ENCODE measurements around the gene FCGR2B.
"Not testable (repeated sequence)": the region's sequence is repeated elsewhere in the genome, so short reads cannot be mapped to it uniquely, and the experiment has no call there.

DNA sequence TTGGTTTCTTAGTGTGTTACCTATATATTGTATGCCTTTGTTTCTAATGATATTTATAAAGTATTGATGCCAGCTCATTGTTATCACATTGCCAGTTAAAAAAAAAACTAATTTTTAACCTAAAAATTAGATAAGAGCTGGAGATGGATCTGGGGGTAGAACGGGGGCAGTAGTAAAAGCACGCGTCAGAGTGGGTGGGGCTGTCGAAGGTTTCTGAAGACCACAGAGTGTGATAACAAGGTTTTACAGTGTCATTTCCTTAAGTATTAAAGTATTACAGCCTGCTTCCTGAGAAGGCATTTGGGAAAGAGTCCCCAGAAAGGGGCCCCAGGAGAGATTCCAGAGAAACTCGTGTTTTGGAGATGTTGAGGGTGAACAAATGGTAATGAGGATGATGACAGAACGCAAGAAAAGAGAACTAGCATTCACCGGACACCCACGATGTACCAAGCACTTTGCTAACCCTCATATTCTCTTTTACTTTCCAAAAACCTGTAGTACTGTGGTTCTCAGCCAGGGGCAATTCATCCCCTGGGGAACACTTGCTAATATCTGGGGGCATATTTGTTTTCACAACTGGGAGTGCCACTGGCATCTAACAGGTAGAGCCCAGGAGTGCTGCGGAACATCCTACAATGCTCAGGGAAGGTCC, 1.2 kb upstream of the FCGR2B start:
- TF ChIP-seq, protein P1, sequence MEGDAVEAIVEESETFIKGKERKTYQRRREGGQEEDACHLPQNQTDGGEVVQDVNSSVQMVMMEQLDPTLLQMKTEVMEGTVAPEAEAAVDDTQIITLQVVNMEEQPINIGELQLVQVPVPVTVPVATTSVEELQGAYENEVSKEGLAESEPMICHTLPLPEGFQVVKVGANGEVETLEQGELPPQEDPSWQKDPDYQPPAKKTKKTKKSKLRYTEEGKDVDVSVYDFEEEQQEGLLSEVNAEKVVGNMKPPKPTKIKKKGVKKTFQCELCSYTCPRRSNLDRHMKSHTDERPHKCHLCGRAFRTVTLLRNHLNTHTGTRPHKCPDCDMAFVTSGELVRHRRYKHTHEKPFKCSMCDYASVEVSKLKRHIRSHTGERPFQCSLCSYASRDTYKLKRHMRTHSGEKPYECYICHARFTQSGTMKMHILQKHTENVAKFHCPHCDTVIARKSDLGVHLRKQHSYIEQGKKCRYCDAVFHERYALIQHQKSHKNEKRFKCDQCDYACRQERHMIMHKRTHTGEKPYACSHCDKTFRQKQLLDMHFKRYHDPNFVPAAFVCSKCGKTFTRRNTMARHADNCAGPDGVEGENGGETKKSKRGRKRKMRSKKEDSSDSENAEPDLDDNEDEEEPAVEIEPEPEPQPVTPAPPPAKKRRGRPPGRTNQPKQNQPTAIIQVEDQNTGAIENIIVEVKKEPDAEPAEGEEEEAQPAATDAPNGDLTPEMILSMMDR (CRISPR knock-in tag; IDR thresholded peaks at IDR 0.05) = not testable (repeated sequence)
- not testable (repeated sequence) for TF ChIP-seq HNF4A (CRISPR knock-in tag; IDR thresholded peaks at IDR 0.05); HDAC2 (CRISPR knock-in tag; IDR thresholded peaks at IDR 0.05); CEBPG (CRISPR knock-in tag; IDR thresholded peaks at IDR 0.05); YY1 (IDR thresholded peaks at IDR 0.05; ENCODE audit: insufficient read depth, insufficient replicate concordance, low read depth, low read length); GFI1 (CRISPR knock-in tag; IDR thresholded peaks at IDR 0.05; ENCODE audit: borderline replicate concordance); NFIC (IDR thresholded peaks at IDR 0.05; ENCODE audit: low read length); HOXD1 (CRISPR knock-in tag; IDR thresholded peaks at IDR 0.05); ZKSCAN8 (CRISPR knock-in tag; IDR thresholded peaks at IDR 0.05; ENCODE audit: borderline replicate concordance)
- TF ChIP-seq, protein P2, sequence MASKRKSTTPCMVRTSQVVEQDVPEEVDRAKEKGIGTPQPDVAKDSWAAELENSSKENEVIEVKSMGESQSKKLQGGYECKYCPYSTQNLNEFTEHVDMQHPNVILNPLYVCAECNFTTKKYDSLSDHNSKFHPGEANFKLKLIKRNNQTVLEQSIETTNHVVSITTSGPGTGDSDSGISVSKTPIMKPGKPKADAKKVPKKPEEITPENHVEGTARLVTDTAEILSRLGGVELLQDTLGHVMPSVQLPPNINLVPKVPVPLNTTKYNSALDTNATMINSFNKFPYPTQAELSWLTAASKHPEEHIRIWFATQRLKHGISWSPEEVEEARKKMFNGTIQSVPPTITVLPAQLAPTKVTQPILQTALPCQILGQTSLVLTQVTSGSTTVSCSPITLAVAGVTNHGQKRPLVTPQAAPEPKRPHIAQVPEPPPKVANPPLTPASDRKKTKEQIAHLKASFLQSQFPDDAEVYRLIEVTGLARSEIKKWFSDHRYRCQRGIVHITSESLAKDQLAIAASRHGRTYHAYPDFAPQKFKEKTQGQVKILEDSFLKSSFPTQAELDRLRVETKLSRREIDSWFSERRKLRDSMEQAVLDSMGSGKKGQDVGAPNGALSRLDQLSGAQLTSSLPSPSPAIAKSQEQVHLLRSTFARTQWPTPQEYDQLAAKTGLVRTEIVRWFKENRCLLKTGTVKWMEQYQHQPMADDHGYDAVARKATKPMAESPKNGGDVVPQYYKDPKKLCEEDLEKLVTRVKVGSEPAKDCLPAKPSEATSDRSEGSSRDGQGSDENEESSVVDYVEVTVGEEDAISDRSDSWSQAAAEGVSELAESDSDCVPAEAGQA (IDR thresholded peaks at IDR 0.05; ENCODE audit: low read depth) = not testable (repeated sequence)
- TF ChIP-seq, protein P2 (CRISPR knock-in tag; IDR thresholded peaks at IDR 0.05; ENCODE audit: borderline replicate concordance) = not testable (repeated sequence)
